Lower lobe of right lung (tissue), 2 donors: Measurements from ENCODE around the gene ODF4. TPM values are rescaled to one million over a fixed set of nuclear protein-coding genes. Genes with fewer than 3 reads are reported as not detected.
"Not testable (repeated sequence)": the region's sequence is repeated elsewhere in the genome, so short reads cannot be mapped to it uniquely, and the experiment has no call there.

Experiments used
- ATAC-seq, 2 donors: fragments of 200-7000 bp; cut with Tn5 transposase; one replicate each; pipeline ENCODE4 v1.9.1; 2020 to 2022; ENCODE audit warnings: mild to moderate bottlenecking in 2 of 2, moderate library complexity in 2 of 2
- DNase-seq: peaks from one replicate; pipeline ENCODE4 v3.0.0-alpha.2; 2020
- H3K27ac ChIP-seq: fragments of 200-600 bp; one replicate; pipeline ENCODE4 v1.8.0; 2022
- H3K27me3 ChIP-seq: fragments of 200-600 bp; one replicate; pipeline ENCODE4 v1.8.0; 2022; ENCODE audit warnings: low read depth
- H3K36me3 ChIP-seq: fragments of 200-600 bp; one replicate; pipeline ENCODE4 v1.8.0; 2022; ENCODE audit warnings: mild to moderate bottlenecking
- H3K4me1 ChIP-seq: fragments of 200-600 bp; one replicate; pipeline ENCODE4 v1.8.0; 2022
- H3K4me3 ChIP-seq: fragments of 200-600 bp; one replicate; pipeline ENCODE4 v1.8.0; 2022; ENCODE audit warnings: mild to moderate bottlenecking
- H3K9me3 ChIP-seq: fragments of 200-600 bp; one replicate; pipeline ENCODE4 v1.8.0; 2022
- intact Hi-C: fragments of 100-400 bp; cut with DNase I; formaldehyde crosslinking; loops from one replicate; pipeline ENCODE4 v1.11.0; 2022
- total RNA-seq: library from RNA; stranded (reverse); fragmentation: NEBNext Ultra II Directional; extraction: Animal tissue kit (Norgen Biotek cat#: 25700); gene quantifications from one replicate; pipeline ENCODE4 v1.2.1, GENCODE V29; 2021
- TF ChIP-seq, protein P1 (sequence below): fragments of 200-600 bp; IDR thresholded peaks from one replicate; pipeline ENCODE4 v1.8.0; 2022; ENCODE audit warnings: antibody characterized with exemption, mild to moderate bottlenecking
- donor health status: DM: no; HTN: yes; CAD: no; lungs with severe emphysema.

The ODF4 gene
- total RNA-seq, 1 donor from 2014 or later = not detected

DNA sequence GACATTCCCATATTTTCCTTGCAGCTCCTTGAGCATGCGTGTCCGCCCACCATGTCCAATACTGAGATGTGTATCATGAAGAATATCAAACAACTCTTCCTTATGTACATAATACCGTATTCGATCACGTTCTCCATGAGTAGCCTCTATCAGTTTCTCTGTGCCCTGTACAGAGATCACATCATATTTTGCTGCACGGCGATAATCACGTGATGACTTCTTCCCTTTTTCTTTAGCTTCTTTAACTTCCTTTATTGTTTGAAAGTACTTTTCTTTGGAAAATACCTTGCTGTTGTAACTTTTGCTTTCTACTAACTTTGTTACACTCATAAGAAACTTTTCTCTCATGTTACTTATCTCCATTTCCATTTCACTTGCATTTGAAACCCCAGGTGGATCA lies 30.3 kb downstream of the ODF4 start:
- no peak overlapping the region for H3K27ac ChIP-seq
- peaks cover 33% of the 10 kb centered on the region for H3K36me3 ChIP-seq
- intact Hi-C loops = no loop called here
- ATAC-seq (peak in 1 of 2 donors; percentile 24), DNase-seq (no peak)
- no peaks in the 10 kb centered on the region for H3K27me3 ChIP-seq
- H3K4me1 ChIP-seq = peaks cover 13% of the 10 kb centered on the region
- H3K9me3 ChIP-seq = no peaks in the 10 kb centered on the region
- no peak overlapping the region for H3K4me3 ChIP-seq
- TF ChIP-seq, protein P1, sequence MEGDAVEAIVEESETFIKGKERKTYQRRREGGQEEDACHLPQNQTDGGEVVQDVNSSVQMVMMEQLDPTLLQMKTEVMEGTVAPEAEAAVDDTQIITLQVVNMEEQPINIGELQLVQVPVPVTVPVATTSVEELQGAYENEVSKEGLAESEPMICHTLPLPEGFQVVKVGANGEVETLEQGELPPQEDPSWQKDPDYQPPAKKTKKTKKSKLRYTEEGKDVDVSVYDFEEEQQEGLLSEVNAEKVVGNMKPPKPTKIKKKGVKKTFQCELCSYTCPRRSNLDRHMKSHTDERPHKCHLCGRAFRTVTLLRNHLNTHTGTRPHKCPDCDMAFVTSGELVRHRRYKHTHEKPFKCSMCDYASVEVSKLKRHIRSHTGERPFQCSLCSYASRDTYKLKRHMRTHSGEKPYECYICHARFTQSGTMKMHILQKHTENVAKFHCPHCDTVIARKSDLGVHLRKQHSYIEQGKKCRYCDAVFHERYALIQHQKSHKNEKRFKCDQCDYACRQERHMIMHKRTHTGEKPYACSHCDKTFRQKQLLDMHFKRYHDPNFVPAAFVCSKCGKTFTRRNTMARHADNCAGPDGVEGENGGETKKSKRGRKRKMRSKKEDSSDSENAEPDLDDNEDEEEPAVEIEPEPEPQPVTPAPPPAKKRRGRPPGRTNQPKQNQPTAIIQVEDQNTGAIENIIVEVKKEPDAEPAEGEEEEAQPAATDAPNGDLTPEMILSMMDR = no peak

DNA sequence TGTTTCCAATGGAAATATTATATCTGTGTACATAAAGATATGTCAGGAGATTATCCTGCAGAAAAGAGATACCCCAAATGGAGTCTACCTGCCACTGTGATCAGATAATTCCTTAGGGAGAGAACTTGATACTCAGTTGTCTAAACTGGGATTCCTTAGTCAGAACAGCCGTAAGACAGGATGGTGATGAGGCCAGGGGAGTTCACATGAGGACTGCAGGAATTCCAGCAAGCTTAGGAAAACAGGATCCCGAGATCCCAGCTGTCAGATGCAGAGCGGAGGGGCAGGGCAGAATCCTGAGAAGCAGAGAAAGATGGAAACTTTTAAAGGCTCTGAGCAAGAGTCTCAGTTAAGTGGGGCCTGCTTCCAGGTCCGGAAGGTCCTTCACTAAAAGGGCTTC lies 32.1 kb downstream of the ODF4 start:
- DNase-seq = no peak
- Histone ChIP-seq H3K27me3 (no peaks in the 10 kb centered on the region), H3K27ac (no peak overlapping the region), H3K36me3 (peaks cover 33% of the 10 kb centered on the region), H3K4me3 (no peak overlapping the region), H3K4me1 (peaks cover 19% of the 10 kb centered on the region), H3K9me3 (no peaks in the 10 kb centered on the region)
- no peak for ATAC-seq
- intact Hi-C loops = no loop called here
- TF ChIP-seq, protein P1 = no peak

DNA sequence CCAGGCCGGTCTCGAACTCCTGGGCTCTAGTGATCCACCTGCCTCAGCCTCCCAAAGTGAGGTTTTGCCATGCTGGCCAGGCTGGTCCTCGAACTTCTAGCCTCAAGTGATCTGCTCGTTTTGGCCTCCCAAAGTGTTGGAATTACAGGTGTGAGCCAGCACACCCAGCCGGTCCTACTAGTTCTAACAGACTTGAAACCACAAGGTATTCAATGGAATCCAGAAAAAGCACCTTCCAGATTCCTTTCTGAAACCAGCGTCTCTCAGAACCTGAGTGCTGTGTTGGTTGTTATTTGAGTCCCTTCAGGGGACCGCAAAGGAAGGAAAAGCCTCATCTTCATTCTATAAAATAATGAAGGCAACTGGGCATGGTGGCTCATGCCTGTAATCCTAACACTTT lies 32.8 kb downstream of the ODF4 start:
- TF ChIP-seq, protein P1 = no peak
- intact Hi-C loops = no loop called here
- ATAC-seq (no peak), DNase-seq (no peak)
- Histone ChIP-seq H3K4me3 (no peak overlapping the region), H3K4me1 (peaks cover 23% of the 10 kb centered on the region), H3K27ac (no peak overlapping the region), H3K27me3 (no peaks in the 10 kb centered on the region), H3K9me3 (no peaks in the 10 kb centered on the region), H3K36me3 (peaks cover 40% of the 10 kb centered on the region)

DNA sequence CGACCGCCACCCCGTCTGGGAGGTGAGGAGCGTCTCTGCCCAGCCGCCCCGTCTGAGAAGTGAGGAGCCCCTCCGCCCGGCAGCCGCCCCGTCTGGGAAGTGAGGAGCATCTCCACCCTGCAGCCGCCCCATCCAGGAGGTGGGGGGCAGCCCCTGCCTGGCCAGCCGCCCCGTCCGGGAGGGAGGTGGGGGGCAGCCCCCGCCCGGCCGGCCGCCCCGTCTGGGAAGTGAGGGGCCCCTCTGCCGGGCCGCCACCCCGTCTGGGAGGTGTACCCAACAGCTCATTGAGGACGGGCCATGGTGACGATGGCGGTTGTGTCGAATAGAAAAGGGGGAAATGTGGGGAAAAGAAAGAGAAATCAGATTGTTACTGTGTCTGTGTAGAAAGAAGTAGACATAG lies 34.2 kb downstream of the ODF4 start:
- H3K4me1 ChIP-seq = peaks cover 23% of the 10 kb centered on the region
- H3K4me3 ChIP-seq, H3K27ac ChIP-seq, DNase-seq, H3K27me3 ChIP-seq, H3K9me3 ChIP-seq, intact Hi-C loops, ATAC-seq: not testable (repeated sequence)
- peaks cover 46% of the 10 kb centered on the region for H3K36me3 ChIP-seq

DNA sequence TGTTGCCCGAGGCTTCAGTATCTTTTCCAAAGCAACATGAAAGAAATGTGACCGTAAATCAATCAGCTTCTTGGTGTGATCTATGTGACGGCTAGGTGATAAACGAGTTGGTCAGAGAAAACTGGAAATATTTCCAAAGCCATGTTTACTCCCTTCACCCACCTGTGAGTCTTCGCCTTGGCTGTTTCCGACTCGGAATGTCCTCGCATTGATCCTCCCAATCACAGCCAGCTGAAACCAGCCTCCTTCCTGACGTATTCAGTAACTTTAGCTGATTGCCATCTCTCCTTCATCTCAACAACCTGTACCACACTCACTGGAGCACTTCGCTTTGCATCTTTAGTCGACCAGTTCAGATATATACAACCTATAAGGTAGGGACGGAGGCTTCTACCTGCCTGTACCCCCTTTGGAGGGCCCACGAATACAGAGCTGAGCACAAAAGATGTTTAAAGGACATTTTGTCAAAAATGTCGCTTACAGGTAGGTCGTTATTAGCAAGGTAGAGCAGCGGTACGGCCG lies 36.2 kb downstream of the ODF4 start:
- intact Hi-C loops = no loop called here
- Histone ChIP-seq H3K4me1 (peaks cover 32% of the 10 kb centered on the region), H3K4me3 (peak overlapping the region; percentile 89), H3K9me3 (no peaks in the 10 kb centered on the region), H3K36me3 (peaks cover 49% of the 10 kb centered on the region), H3K27ac (peak overlapping the region; percentile 88), H3K27me3 (no peaks in the 10 kb centered on the region)
- ATAC-seq (peak; percentile 50 to 51), DNase-seq (no peak)
- TF ChIP-seq, protein P1 = no peak

DNA sequence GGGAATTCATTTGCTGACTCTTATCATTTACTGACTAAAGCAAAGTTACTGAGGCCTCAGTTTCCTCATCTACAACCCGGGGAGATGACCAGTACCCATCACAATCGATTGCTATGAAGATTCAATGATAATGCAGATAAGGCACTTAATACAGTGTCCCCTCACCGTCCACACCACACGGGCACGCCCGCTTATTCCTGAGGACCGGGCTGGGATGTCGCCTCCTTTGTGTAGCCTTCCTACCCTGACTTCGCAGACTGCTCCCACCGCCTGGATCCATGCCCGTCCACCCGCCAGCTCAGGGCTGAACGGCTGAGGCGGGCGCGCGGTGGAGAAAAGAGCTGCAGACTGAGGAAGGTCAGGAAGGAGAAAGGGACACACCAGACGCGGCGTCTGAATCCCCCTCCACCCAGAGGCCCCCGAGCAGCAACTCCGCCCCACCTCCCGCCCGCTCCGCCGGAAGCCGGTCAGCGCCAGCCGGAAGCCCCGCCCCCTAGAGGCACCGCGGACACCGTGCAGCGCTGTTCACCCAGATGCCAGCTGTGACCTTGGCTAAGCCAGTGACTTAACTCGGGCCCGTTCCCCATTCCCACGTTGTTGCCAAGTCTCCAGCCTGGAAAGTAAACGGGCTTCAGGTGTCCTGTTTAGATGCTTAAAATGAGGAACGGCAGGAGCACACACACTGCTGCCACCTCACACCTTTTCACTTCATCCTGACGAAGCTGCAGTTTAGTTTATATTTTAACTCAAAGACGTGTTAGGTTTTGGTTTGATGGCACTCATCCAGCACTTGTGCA lies 36.8 kb downstream of the ODF4 start, which contains the start of gene KRABD2:
Gene KRABD2 (minus strand): TSS at position 434 of the 797 bp plus-strand sequence.
- Histone ChIP-seq H3K27me3 (no peaks in the 10 kb centered on the region), H3K4me1 (peaks cover 39% of the 10 kb centered on the region), H3K9me3 (no peaks in the 10 kb centered on the region), H3K27ac (peak within 1 kb of the TSS; percentile 88), H3K4me3 (peak within 1 kb of the TSS; percentile 89), H3K36me3 (peaks cover 49% of the 10 kb centered on the region)
- intact Hi-C loops = no loop called here
- DNase-seq (peak; percentile 93), ATAC-seq (peak; percentile 98 to 99)
- TF ChIP-seq, protein P1 = peak; percentile 62
